DMS 273 (cell line): ENCODE measurements around the gene FABP1.

Experiments
- DNase-seq: peaks from one replicate; lab custom pipeline; 2025; ENCODE audit not compliant: unreplicated experiment; lab: John Stamatoyannopoulos, UW

FABP1 gene

GRCh38 chr2:88137833-88138232 lies 10.0 kb upstream of the FABP1 start:
- DNase-seq, result no peak

- no peak for DNase-seq
These were observed 9.0 kb upstream of the FABP1 start for GRCh38 chr2:88136817-88137216.

GRCh38 chr2:88133875-88134274 lies 6.0 kb upstream of the FABP1 start:
- no peak for DNase-seq

GRCh38 chr2:88131999-88132368 lies 4.1 kb upstream of the FABP1 start:
- DNase-seq, result no peak

- no peak for DNase-seq
These were observed 3.5 kb upstream of the FABP1 start for GRCh38 chr2:88131201-88131998.

GRCh38 chr2:88129313-88129959 lies 1.6 kb upstream of the FABP1 start:
- DNase-seq, result no peak

- DNase-seq, result no peak
These were observed 921 bp upstream of the FABP1 start for GRCh38 chr2:88128654-88129312.

GRCh38 chr2:88127638-88127887 lies 299 bp downstream of the FABP1 start:
- DNase-seq, result no peak

- no peak for DNase-seq
These were observed 857 bp downstream of the FABP1 start for GRCh38 chr2:88126772-88127637.

GRCh38 chr2:88125924-88126771 lies 1.7 kb downstream of the FABP1 start:
- no peak for DNase-seq

GRCh38 chr2:88125344-88125923 lies 2.4 kb downstream of the FABP1 start:
- DNase-seq, result peak; percentile 55

- DNase-seq, result no peak
These were observed 3.6 kb downstream of the FABP1 start for GRCh38 chr2:88123975-88124917.

GRCh38 chr2:88123164-88123974 lies 4.5 kb downstream of the FABP1 start:
- DNase-seq, result no peak

- DNase-seq, result no peak
These were observed 5.5 kb downstream of the FABP1 start for GRCh38 chr2:88122141-88122884.

- DNase-seq, result no peak
These were observed 6.2 kb downstream of the FABP1 start for GRCh38 chr2:88121678-88122077.

GRCh38 chr2:88117973-88118372 lies 9.9 kb downstream of the FABP1 start:
- no peak for DNase-seq

- no peak for DNase-seq
These were observed 11.0 kb downstream of the FABP1 start for GRCh38 chr2:88116669-88117432.
